Suprapubic skin (tissue), 4 donors: ENCODE data around the gene CAVIN3. TPM values are rescaled to one million over a fixed set of nuclear protein-coding genes. Genes with fewer than 3 reads are reported as not detected.

Experiments
- DNase-seq, 2 donors: peaks; one replicate each; pipeline ENCODE4 v3.0.0-alpha.2; 2019; ENCODE audit warnings: low spot score in 2 of 2
- H3K27ac ChIP-seq: fragments of 200-600 bp; sonication (generic); one replicate; pipeline ENCODE4 v1.5.1; 2019
- H3K27me3 ChIP-seq: fragments of 200-600 bp; sonication (generic); one replicate; pipeline ENCODE4 v1.5.1; 2019
- H3K36me3 ChIP-seq: fragments of 200-600 bp; sonication (generic); one replicate; pipeline ENCODE4 v1.5.1; 2019
- H3K4me1 ChIP-seq: fragments of 200-600 bp; sonication (generic); one replicate; pipeline ENCODE4 v1.5.1; 2019
- H3K4me3 ChIP-seq: fragments of 200-600 bp; sonication (generic); one replicate; pipeline ENCODE4 v1.5.1; 2019; ENCODE audit warnings: mild to moderate bottlenecking
- H3K9me3 ChIP-seq: fragments of 200-600 bp; sonication (generic); one replicate; pipeline ENCODE4 v1.5.1; 2019
- EP300 ChIP-seq: sonication (generic); formaldehyde crosslinking; IDR thresholded peaks from one replicate; pipeline ENCODE4 v1.6.1; 2017; ENCODE audit warnings: antibody characterized with exemption
- POLR2A ChIP-seq, 2 donors: fragments of 450-650 bp; IDR thresholded peaks; one replicate each; pipeline ENCODE4 v1.6.1; 2017; ENCODE audit warnings: antibody characterized with exemption in 2 of 2, mild to moderate bottlenecking in 2 of 2, moderate library complexity in 2 of 2
- POLR2AphosphoS5 ChIP-seq, 3 donors: sonication (generic); formaldehyde crosslinking; IDR thresholded peaks; one replicate each; pipeline ENCODE4 v1.6.1; 2017; ENCODE audit warnings: antibody characterized with exemption in 3 of 3
- WGBS: methylation state at CpG from one replicate; pipeline ENCODE4 v1.1.5; 2018; 5-methylcytosine and 5-hydroxymethylcytosine counted together
- total RNA-seq, 4 donors: library from RNA; depleted of rRNA; stranded (reverse); fragments of >200 nt; gene quantifications; one replicate each; pipeline ENCODE4 v1.1.0, GENCODE V29; 2016
- TF ChIP-seq, protein P1 (sequence below), 2 donors: fragments of 200-600 bp in 1 of 2; fragments of 450-650 bp in 1 of 2; sonication (generic) in 1 of 2; IDR thresholded peaks; one replicate each; pipeline ENCODE4 v1.5.1; 2016 to 2019; ENCODE audit warnings: antibody characterized with exemption in 2 of 2, mild to moderate bottlenecking in 1 of 2, moderate library complexity in 1 of 2

CAVIN3 gene
- total RNA-seq, 4 donors from 2014 or later: 28.1 to 51.6 (median 36.7) TPM

DNA sequence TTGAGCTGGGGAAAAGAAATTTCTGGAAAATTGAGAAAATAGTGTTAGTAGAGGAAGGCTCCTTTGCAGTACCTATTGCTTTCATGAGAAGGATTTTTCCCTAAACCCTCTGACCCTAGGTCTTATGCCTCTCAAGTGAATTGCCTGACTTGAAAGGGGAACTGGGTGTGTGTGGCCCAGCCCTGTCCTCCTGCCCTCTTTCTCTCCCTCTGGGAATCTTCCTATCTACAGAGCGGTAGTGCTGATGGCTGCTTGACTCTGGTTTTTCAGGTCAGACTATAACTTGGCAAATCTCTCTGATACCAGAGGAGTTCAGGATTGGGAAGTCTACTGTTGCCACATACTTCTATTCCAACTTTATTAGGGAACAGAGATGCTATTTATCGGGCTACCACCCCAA lies 19.2 kb downstream of the CAVIN3 start:
- 55% methylated on average over 2 of the region's 2 CpGs for WGBS
- Histone ChIP-seq H3K36me3 (no peaks in the 10 kb centered on the region), H3K9me3 (no peaks in the 10 kb centered on the region), H3K27me3 (no peaks in the 10 kb centered on the region), H3K4me1 (no peaks in the 10 kb centered on the region), H3K4me3 (no peak overlapping the region), H3K27ac (no peak overlapping the region)
- DNase-seq: no peak
- TF ChIP-seq POLR2AphosphoS5 (IDR thresholded peaks at IDR 0.05) (no peak), EP300 (no peak), POLR2A (IDR thresholded peaks at IDR 0.05) (no peak)
- TF ChIP-seq, protein P1, sequence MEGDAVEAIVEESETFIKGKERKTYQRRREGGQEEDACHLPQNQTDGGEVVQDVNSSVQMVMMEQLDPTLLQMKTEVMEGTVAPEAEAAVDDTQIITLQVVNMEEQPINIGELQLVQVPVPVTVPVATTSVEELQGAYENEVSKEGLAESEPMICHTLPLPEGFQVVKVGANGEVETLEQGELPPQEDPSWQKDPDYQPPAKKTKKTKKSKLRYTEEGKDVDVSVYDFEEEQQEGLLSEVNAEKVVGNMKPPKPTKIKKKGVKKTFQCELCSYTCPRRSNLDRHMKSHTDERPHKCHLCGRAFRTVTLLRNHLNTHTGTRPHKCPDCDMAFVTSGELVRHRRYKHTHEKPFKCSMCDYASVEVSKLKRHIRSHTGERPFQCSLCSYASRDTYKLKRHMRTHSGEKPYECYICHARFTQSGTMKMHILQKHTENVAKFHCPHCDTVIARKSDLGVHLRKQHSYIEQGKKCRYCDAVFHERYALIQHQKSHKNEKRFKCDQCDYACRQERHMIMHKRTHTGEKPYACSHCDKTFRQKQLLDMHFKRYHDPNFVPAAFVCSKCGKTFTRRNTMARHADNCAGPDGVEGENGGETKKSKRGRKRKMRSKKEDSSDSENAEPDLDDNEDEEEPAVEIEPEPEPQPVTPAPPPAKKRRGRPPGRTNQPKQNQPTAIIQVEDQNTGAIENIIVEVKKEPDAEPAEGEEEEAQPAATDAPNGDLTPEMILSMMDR (IDR thresholded peaks at IDR 0.05): no peak

DNA sequence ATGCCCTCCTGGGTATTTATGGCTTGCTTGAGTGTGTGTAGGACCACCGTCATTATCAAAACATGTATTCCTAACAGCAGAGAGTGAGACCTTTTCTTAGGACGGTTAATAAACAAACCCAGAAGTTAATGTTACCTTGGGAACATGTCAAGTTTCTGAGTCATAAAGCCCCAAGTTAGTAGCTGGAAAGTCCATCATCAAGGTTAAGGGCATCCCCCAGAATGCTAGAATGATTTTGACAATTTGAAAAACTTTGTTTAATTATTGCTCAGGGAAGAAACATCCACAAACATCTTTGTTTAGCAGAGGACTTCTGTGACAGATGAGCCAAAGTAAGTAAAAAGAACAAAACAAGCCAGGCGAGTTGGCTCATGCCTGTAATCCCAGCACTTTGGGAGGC lies 20.0 kb downstream of the CAVIN3 start:
- no peak for TF ChIP-seq POLR2AphosphoS5 (IDR thresholded peaks at IDR 0.05)
- TF ChIP-seq, protein P1 (IDR thresholded peaks at IDR 0.05): no peak
- no peak for TF ChIP-seq EP300
- no peak for TF ChIP-seq POLR2A (IDR thresholded peaks at IDR 0.05)
- no peaks in the 10 kb centered on the region for H3K27me3 ChIP-seq
- 72% methylated on average over 3 of the region's 3 CpGs for WGBS
- H3K9me3 ChIP-seq: no peaks in the 10 kb centered on the region
- no peaks in the 10 kb centered on the region for H3K4me1 ChIP-seq
- DNase-seq: no peak
- H3K4me3 ChIP-seq: no peak overlapping the region
- H3K36me3 ChIP-seq: no peaks in the 10 kb centered on the region
- H3K27ac ChIP-seq: no peak overlapping the region

DNA sequence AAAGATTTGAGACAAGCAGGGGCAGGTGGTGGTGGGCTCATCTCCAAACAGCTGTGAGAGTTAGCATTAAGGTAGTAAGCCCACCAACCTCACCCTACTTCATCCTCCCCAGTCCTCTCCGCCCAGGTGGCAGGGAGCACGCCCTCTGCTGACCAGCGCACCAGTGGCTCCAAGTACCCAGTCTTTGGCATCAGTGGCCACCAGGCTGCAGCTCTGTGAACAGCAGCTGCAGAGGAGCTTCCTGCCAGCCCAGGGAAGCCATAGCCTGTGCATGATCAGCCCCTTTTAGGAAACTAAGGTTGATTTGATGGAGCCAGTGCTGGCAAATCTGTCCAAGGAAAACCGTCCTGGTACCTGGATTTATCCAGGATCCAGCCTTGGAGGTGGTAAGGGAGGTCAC lies 21.7 kb downstream of the CAVIN3 start:
- no peak overlapping the region for H3K4me3 ChIP-seq
- H3K27ac ChIP-seq: no peak overlapping the region
- no peaks in the 10 kb centered on the region for H3K9me3 ChIP-seq
- TF ChIP-seq, protein P1 (IDR thresholded peaks at IDR 0.05): peak in 1 of 2 donors; percentile 42
- TF ChIP-seq EP300: no peak
- WGBS: 75% methylated on average over 4 of the region's 4 CpGs
- no peak for DNase-seq
- H3K4me1 ChIP-seq: no peaks in the 10 kb centered on the region
- no peaks in the 10 kb centered on the region for H3K36me3 ChIP-seq
- H3K27me3 ChIP-seq: no peaks in the 10 kb centered on the region

DNA sequence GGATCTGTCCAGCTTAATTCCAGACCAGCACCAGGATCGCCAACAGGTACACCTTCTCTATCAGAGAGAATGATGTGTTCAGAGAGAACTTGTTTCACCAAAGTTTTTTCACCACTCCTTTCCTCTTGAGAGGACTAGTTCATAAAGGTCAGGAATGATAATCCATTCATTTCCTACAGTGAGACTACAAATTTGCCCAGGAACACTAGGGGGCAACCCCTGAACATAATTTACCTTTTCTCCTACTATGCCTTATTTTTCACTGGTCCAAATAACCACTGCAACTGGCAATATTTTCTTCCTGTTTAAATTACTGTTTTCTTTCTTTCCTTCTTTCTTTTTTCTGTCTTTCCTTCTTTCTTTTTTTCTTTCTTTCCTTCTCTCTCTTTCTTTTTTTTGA lies 22.5 kb downstream of the CAVIN3 start:
- Histone ChIP-seq H3K4me1 (no peaks in the 10 kb centered on the region), H3K27ac (no peak overlapping the region), H3K36me3 (no peaks in the 10 kb centered on the region), H3K9me3 (no peaks in the 10 kb centered on the region), H3K4me3 (no peak overlapping the region), H3K27me3 (no peaks in the 10 kb centered on the region)
- WGBS: 96% methylated on average over 1 of the region's 1 CpG
- no peak for DNase-seq
- TF ChIP-seq, protein P1 (IDR thresholded peaks at IDR 0.05): peak in 1 of 2 donors; percentile 13
- no peak for TF ChIP-seq EP300

DNA sequence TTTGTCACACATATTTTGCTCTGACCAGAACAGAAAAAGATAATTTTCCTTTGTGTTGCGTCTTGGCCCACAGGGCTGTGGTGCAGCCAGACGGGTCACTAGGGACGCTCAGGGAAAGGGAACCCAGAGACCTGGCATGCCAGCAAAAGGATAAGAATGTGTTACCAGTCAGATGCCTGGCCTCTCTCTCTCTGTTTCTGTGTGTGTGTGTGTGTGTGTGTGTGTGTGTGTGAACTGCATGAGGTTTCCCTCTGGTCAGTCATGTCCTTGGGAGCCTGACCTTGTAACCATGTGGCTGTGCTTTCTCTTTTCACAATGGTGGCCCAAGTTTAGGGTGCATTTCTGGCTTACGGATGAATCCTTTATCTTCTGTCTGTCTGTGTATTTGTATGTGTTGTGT lies 35.3 kb downstream of the CAVIN3 start:
- DNase-seq: no peak
- Histone ChIP-seq H3K36me3 (no peaks in the 10 kb centered on the region), H3K4me3 (no peak overlapping the region), H3K27ac (no peak overlapping the region), H3K4me1 (no peaks in the 10 kb centered on the region), H3K27me3 (no peaks in the 10 kb centered on the region), H3K9me3 (no peaks in the 10 kb centered on the region)
- TF ChIP-seq POLR2AphosphoS5 (IDR thresholded peaks at IDR 0.05) (no peak), EP300 (no peak), POLR2A (IDR thresholded peaks at IDR 0.05) (no peak)
- TF ChIP-seq, protein P1 (IDR thresholded peaks at IDR 0.05): no peak
- 95% methylated on average over 4 of the region's 4 CpGs for WGBS
